Thoracic aorta (tissue), 2 donors: ENCODE results near the gene TRHDE. TPM values are rescaled to one million over a fixed set of nuclear protein-coding genes. Genes with fewer than 3 reads are reported as not detected.

Experiments used
- ATAC-seq: fragments of 150-250 bp; one replicate; pipeline ENCODE4 v1.8.0; 2017; ENCODE audit warnings: low read depth; ENCODE audit not compliant: insufficient number of reproducible peaks, low FRiP score
- DNase-seq: peaks from one replicate; pipeline ENCODE4 v3.0.0-alpha.2; 2020; ENCODE audit warnings: low spot score
- H3K27ac ChIP-seq, 2 donors: fragments of 200-600 bp; sonication (generic); 1 replicate in 1 of 2; 2 replicates in 1 of 2; pipeline ENCODE4 v1.5.1; 2016; ENCODE audit warnings: mild to moderate bottlenecking in 2 of 2, moderate library complexity in 2 of 2
- H3K27me3 ChIP-seq: fragments of 200-600 bp; sonication (generic); replicated peaks from 2 replicates; pipeline ENCODE4 v1.6.0; 2016; ENCODE audit warnings: mild to moderate bottlenecking; ENCODE audit not compliant: insufficient read depth
- H3K36me3 ChIP-seq: fragments of 200-600 bp; sonication (generic); one replicate; pipeline ENCODE4 v1.5.1; 2016
- H3K4me1 ChIP-seq, 2 donors: fragments of 200-600 bp; sonication (generic); 1 replicate in 1 of 2; 2 replicates in 1 of 2; pipeline versions ENCODE4 v1.5.1 to v1.6.0; 2016; ENCODE audit warnings: low read depth in 2 of 2, mild to moderate bottlenecking in 1 of 2; ENCODE audit not compliant: control insufficient read depth in 1 of 2
- H3K4me3 ChIP-seq: fragments of 200-600 bp; sonication (generic); 2 replicates; pipeline ENCODE4 v1.5.1; 2016; ENCODE audit warnings: mild to moderate bottlenecking
- H3K9me3 ChIP-seq: fragments of 200-600 bp; sonication (generic); 2 replicates; pipeline ENCODE4 v1.5.1; 2016
- total RNA-seq, 2 donors: library from RNA; depleted of rRNA; stranded (reverse); fragments of >200 nt; gene quantifications; one replicate each; pipeline versions ENCODE4 v1.1.0 to v1.2.3, GENCODE V29; 2016
- TF ChIP-seq, protein P1 (sequence below): fragments of 200-600 bp; sonication (generic); IDR thresholded peaks from one replicate; pipeline ENCODE4 v1.5.1; 2019; ENCODE audit warnings: antibody characterized with exemption

Gene TRHDE
- total RNA-seq, 2 donors from 2014 or later, result 3.5 to 3.7 TPM

DNA sequence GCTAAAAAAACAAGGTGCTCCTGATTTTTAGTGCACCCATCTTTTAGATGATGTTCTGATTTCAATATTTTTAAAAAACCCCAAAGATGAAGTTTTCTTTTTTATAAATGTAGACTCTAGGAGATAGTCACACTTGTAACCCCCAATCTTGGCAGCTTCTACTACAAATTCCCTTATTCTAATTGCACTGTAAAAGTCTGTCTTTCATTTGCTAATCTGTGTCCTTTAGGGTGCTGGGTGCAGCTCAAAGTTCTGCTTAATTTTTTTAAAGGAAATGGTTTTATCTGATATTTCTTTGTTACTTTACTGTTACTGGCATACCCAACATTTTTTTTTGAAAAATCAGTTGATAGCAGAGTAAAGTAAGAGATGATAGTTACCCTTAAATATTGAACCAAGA is 172.0 kb downstream of the TRHDE start:
- no peak for ATAC-seq

GRCh38 chr12:72444566-72444965 is 172.4 kb downstream of the TRHDE start:
- H3K4me3 ChIP-seq, result no peak overlapping the region
- no peaks in the 10 kb centered on the region for H3K4me1 ChIP-seq
- H3K9me3 ChIP-seq, result no peaks in the 10 kb centered on the region
- ATAC-seq (no peak), DNase-seq (no peak)
- TF ChIP-seq, protein P1, sequence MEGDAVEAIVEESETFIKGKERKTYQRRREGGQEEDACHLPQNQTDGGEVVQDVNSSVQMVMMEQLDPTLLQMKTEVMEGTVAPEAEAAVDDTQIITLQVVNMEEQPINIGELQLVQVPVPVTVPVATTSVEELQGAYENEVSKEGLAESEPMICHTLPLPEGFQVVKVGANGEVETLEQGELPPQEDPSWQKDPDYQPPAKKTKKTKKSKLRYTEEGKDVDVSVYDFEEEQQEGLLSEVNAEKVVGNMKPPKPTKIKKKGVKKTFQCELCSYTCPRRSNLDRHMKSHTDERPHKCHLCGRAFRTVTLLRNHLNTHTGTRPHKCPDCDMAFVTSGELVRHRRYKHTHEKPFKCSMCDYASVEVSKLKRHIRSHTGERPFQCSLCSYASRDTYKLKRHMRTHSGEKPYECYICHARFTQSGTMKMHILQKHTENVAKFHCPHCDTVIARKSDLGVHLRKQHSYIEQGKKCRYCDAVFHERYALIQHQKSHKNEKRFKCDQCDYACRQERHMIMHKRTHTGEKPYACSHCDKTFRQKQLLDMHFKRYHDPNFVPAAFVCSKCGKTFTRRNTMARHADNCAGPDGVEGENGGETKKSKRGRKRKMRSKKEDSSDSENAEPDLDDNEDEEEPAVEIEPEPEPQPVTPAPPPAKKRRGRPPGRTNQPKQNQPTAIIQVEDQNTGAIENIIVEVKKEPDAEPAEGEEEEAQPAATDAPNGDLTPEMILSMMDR, result no peak
- no peak overlapping the region for H3K27ac ChIP-seq
- H3K36me3 ChIP-seq, result no peaks in the 10 kb centered on the region
- no peaks in the 10 kb centered on the region for H3K27me3 ChIP-seq

More for the DNA sequence above, 172.0 kb downstream of the TRHDE start:
- DNase-seq, result no peak
- no peak overlapping the region for H3K27ac ChIP-seq
- H3K9me3 ChIP-seq, result no peaks in the 10 kb centered on the region
- H3K36me3 ChIP-seq, result no peaks in the 10 kb centered on the region
- H3K4me3 ChIP-seq, result no peak overlapping the region
- TF ChIP-seq, protein P1, result no peak
- H3K4me1 ChIP-seq, result no peaks in the 10 kb centered on the region
- H3K27me3 ChIP-seq, result no peaks in the 10 kb centered on the region

DNA sequence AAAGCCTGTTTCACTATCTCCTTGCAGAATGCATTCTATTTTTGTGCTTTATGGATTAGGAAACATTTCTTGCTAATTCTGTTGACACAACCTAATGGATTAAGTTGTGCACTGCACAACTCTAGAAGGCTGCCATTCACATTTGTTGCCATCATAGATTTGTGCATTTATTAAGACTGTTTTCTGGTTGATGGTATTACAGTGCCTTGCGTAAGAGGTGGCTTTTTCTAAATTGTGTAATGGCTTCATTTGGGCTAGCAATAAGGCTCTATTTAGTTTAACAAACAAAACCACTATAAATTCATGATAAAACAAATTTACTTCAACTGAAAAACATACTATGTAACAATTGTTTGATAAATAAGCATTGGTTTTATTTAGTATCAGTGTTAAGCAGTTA is 175.9 kb downstream of the TRHDE start:
- no peaks in the 10 kb centered on the region for H3K27me3 ChIP-seq
- H3K4me1 ChIP-seq, result no peaks in the 10 kb centered on the region
- no peaks in the 10 kb centered on the region for H3K36me3 ChIP-seq
- no peak overlapping the region for H3K4me3 ChIP-seq
- DNase-seq (no peak), ATAC-seq (no peak)
- no peaks in the 10 kb centered on the region for H3K9me3 ChIP-seq
- H3K27ac ChIP-seq, result no peak overlapping the region
- TF ChIP-seq, protein P1, result no peak

GRCh38 chr12:72448805-72449204 is 176.6 kb downstream of the TRHDE start:
- no peak overlapping the region for H3K4me3 ChIP-seq
- H3K27me3 ChIP-seq, result no peaks in the 10 kb centered on the region
- TF ChIP-seq, protein P1, result no peak
- no peaks in the 10 kb centered on the region for H3K36me3 ChIP-seq
- DNase-seq (no peak), ATAC-seq (no peak)
- H3K4me1 ChIP-seq, result no peaks in the 10 kb centered on the region
- no peak overlapping the region for H3K27ac ChIP-seq
- H3K9me3 ChIP-seq, result no peaks in the 10 kb centered on the region

DNA sequence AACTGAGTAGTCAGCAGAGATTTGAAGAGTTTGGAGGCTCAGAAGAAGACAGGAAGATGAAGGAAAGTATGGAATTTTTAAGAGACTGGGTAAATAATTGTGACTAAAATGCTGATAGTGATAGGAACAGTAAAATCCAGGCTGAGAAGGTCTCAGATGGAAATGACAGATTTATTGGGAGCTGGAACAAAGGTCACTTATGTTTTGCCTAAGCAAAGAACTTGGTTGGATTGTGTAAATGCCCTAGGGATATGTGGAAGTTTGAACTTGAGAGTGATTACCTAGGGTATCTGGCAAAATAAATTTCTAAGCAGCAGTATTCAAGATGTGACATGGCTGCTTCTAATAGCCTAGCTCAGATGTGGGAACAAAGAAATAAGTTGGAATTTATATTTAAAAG is 180.9 kb downstream of the TRHDE start:
- no peaks in the 10 kb centered on the region for H3K4me1 ChIP-seq
- ATAC-seq, result no peak
- H3K27ac ChIP-seq, result no peak overlapping the region
- TF ChIP-seq, protein P1, result no peak
- H3K9me3 ChIP-seq, result no peaks in the 10 kb centered on the region
- no peak overlapping the region for H3K4me3 ChIP-seq
- no peaks in the 10 kb centered on the region for H3K27me3 ChIP-seq
- no peak for DNase-seq
- no peaks in the 10 kb centered on the region for H3K36me3 ChIP-seq
